ENCODE results near the gene SNAP29.
"Not testable (repeated sequence)": the region's sequence is repeated elsewhere in the genome, so short reads cannot be mapped to it uniquely, and the experiment has no call there.

Gene SNAP29

DNA sequence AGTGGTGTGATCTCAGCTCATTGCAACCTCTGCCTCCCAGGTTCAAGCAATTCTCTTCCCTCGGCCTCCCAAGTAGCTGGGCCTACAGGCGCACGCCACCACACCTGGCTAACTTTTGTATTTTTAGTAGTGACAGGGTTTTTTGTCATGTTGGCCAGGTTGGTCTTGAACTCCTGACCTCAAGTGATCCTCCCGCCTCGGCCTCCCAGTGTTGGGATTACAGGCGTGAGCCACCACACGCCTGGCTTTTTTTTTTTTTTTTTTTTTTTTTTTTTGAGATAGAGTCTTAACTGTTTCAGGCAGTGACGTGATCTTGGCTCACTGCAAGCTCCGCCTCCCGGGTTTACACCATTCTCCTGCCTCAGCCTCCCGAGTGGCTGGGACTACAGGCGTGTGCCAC is 71.6 kb downstream of the SNAP29 start:
- not testable (repeated sequence) for DNase-seq (ENCODE audit: low spot score)

DNA sequence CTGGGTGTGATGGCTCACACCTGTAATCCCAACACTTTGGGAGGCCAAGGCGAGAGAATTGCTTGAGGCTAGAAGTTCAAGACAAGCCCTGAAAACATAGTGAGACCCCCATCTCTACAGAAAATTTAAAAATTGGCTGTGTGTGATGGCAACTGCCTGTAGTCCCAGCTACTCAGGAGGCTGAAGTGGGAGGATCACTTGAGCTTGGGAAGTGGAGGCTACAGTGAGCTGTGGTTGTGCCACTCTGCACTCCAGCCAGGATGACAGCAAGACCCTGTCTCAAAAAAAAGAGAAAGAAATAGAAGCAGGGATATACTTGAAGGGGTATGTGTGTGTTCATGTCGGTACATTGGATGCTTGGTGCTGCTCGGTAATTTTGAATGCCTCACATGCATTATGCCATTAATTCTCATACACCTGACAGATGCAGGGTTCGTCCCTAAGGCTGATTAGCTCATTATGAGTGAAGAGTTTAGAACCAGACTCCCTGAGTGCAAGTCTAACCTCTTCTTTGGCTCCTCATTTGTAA is 72.4 kb downstream of the SNAP29 start:
- no peak for DNase-seq (ENCODE audit: low spot score)

DNA sequence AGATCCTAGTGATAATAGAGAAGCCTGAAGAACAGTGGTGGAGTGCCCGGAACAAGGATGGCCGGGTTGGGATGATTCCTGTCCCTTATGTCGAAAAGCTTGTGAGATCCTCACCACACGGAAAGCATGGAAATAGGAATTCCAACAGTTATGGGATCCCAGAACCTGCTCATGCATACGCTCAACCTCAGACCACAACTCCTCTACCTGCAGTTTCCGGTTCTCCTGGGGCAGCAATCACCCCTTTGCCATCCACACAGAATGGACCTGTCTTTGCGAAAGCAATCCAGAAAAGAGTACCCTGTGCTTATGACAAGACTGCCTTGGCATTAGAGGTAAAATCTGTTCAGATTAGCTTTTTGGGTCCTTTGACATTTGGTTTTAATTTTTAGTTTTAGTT is 75.1 kb downstream of the SNAP29 start:
- no peak for DNase-seq (ENCODE audit: low spot score)

DNA sequence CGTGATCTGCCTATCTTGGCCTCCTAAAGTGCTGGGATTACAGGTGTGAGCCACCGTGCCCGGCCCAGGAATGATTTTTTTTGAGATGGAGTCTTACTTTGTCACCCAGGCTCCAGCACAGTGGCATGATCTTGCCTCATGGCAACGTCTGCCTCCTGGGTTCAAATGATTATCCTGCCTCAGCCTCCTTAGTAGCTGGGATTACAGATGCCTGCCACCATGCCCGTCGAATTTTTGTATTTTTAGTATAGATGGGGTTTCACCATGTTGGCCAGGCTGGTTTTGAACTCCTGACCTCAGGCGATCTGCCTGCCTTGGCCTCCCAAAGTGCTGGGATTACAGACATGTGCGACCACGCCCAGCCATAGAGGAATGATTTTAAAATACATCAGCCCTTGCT is 76.2 kb downstream of the SNAP29 start:
- not testable (repeated sequence) for DNase-seq (ENCODE audit: low spot score)

DNA sequence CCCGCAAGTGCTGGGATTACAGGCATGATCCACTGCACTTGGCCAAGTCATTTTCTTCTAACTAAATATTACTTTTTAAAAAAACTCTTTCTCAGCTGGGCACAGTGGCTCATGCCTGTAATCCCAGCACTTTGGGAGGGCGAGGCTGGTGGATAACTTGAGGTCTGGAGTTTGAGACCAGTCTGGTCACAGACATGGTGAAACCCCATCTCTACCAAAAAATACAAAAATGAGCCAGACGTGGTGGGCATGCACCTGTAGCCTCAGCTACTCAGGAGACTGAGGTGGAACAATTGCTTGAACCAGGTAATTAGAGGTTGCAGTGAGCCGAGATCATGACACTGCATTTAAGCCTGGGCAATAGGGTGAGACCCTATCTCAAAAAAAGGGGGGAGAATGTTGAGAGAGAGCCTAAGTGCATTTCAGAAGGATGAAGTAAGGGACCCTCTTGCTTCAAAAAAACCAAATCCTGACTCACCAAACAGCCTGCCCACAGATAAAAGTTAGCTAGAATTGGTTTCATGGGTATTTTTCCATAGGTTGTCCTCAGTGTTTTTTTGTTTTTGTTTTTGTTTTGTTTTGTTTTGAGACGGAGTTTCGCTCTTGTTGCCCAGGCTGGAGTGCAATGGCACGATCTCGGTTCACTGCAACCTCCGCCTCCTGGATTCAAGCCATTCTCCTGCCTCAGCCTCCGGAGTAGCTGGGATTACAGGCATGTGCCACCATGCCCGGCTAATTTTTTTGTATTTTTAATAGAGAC is 77.2 kb downstream of the SNAP29 start:
- not testable (repeated sequence) for DNase-seq (ENCODE audit: low spot score)

DNA sequence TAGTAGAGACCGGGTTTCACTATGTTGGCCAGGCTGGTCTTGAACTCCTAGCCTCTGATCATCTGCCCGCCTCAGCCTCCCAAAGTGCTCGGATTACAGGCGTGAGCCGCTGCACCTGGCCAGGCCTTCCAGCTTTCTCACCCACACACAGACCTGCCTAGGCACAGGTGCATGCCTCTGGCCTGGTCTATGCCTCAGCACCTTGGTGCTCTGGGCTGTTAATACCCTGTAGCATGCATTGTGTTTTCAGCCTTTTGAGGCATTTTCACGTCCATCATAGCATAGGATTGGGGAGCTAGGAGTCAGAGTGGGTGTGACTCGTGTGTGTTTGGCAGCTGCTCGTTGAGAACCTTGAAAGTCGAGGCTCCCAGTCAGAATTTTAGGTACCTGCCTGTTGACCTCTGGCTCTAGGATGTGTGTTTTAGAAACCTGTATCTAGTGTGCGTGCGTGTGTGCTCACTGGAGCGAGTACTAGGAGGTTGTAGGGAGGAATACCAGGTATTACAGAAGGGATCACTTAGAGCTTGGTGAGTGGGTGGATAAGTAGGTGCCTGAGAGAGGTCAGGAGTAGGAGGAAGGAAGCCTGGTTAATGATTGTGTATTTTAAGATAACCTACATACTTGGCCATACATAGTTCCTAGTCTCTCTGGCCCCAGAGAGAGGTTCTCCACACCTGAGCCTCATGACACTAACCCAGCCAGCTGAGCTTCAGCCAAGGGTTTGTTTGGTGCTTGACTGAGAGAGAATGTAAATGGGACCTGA is 78.4 kb downstream of the SNAP29 start:
- DNase-seq (ENCODE audit: low spot score): no peak

DNA sequence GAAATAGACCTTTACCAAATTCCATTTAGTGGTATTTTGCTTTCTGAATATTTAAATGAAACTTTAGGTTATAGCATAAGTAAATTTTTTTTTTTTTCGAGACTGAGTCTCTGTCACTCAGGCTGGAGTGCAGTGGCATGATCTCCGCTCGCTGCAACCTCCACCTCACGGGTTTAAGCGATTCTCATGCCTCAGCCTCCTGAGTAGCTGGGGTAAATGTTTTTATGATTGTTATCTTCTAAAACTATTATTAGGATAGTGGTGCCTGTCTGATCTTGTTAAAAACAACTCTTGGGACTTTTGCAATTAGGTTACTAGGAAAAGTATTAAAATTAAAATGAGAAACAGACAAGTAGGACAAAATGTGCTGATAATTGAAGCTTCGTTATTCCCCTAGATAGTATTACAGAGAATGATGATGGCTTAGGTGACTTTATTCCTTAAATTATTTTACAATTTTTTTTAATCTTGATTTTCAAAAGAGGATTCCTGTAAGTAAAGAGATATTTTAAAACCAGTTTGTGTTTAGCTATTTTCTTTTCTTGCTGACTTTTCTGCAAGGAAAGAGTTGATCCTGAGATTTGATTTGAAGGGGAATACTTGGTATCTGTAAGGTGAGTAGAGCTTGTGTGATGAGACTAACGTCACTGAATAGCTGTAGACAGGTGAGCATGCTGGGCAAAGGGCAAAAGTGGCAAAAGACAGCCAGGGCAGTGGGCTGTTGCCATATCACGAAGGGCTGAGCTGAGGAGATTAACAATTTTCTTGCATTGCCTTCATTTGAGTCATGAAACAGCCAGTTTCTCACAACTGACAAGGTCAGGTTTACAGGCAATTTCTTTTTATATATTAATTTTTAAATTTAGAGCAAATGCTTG is 79.2 kb downstream of the SNAP29 start:
- DNase-seq (ENCODE audit: low spot score): no peak

DNA sequence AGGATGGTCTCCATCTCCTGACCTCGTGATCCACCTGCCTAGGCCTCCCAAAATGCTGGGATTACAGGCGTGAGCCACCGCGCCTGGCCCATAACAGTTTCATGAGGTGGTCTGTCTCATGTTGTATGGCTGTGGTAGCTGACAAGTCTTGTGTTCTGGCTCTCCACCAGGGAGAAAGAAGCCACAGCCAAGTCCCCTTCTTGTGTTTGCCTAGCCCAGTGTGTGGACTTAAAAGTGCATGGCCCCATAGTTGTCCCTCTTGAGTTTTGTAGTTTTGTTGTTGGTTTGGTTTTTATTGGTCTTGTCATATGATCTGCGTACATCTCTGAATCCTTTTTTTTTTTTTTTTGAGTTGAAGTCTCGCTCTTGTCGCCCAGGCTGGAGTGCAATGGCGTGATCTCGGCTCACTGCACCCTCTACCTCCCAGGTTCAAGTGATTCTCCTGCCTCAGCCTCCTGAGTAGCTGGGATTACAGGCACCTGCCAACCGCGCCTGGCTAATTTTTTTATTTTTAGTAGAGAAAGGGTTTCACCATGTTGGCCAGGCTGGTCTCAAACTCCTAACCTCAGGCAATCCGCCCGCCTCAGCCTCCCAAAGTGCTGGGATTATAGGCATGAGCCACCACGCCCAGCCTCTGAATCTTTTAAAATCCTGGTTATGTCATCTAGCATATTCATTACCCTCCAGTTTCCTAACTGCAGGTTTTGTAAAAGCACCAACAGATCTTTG is 80.8 kb downstream of the SNAP29 start:
- not testable (repeated sequence) for DNase-seq (ENCODE audit: low spot score)

DNA sequence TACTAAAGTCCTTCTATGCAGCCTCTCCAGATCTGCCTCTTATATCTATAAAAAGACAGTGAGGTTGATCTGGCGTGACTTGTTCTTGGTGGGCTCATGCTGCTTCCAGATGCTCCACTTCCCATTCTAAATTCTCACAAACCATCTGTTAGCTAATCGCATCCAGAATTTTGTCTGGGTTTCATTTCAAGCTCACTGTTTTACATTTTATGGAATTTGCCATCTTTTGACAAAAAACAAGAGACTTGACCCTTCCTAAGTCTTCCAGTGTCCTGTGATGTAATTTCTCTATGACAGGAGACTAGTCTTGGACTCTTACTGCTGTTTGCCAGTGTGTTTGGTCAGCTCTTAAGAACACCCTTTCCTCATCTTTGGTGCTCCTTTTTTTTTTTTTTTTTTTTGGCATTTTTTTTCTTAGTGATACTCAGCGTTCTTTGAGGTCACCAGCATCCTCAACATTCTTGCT is 81.4 kb downstream of the SNAP29 start:
- no peak for DNase-seq (ENCODE audit: low spot score)

All from left forelimb (tissue), 1 donor.